HCT116 (cell line): ENCODE measurements around the gene FAM151A. TPM values are rescaled to one million over a fixed set of nuclear protein-coding genes. Genes with fewer than 3 reads are reported as not detected.

Experiments
- ATAC-seq: fragments of 200-7000 bp; cut with Tn5 transposase; 2 replicates; pipeline ENCODE4 v1.9.1; 2020; ENCODE audit warnings: mild to moderate bottlenecking, moderate library complexity
- BruUV-seq: library from RNA; stranded (reverse); fragments of 400-500 nt; replicated peaks from 2 replicates; lab custom pipeline; 2021; lab: Mats Ljungman, UMichigan
- CTCF ChIA-PET: fragments of 300-600 bp; sonication (Branson Sonifier 250); formaldehyde crosslinking; loops from one replicate; lab custom pipeline; 2021; ENCODE audit warnings: antibody characterized with exemption; lab: Charles Lee
- POLR2A ChIA-PET: fragments of 300-600, 350-600 bp; sonication (Branson Sonifier 250); formaldehyde crosslinking; loops from one replicate; lab custom pipeline; 2021; ENCODE audit warnings: antibody characterized with exemption; lab: Charles Lee
- RAD21 ChIA-PET, 2 experiments: fragments of 300-600 bp; sonication (Branson Sonifier 250); formaldehyde crosslinking; loops; one replicate each; lab custom pipeline; 2023; ENCODE audit warnings: low total read pairs in 2 of 2; ENCODE audit not compliant: uncharacterized antibody in 2 of 2, unreplicated experiment in 2 of 2, low non-redundant PET in 1 of 2; lab: Charles Lee
- DNase-seq: peaks from one replicate; pipeline ENCODE4 v3.0.0-alpha.2; 2010; ENCODE audit warnings: low read depth, low spot score
- H2AFZ ChIP-seq: fragments of 200-600 bp; shearing (Covaris generic), sonication (generic); 2 replicates; pipeline ENCODE4 v1.6.1; 2017; ENCODE audit warnings: low read depth, mixed run types, mixed read lengths, antibody characterized with exemption, low read length; ENCODE audit not compliant: poor library complexity, severe bottlenecking
- H3K27ac ChIP-seq: 2 replicates; pipeline ENCODE4 v1.5.1; 2012; ENCODE audit warnings: low read depth, low read length
- H3K27me3 ChIP-seq: fragments of 200-600 bp; sonication (generic); 2 replicates; pipeline ENCODE4 v1.6.1; 2016; ENCODE audit warnings: mixed run types, low read length, mixed read lengths; ENCODE audit not compliant: insufficient read depth
- H3K36me3 ChIP-seq, 2 experiments: fragments of 200-500 bp in 1 of 2; fragments of 200-600 bp in 1 of 2; sonication (Bioruptor generic) in 1 of 2; sonication (generic) in 1 of 2; 2 replicates each; pipeline versions ENCODE4 v1.5.1 to v1.6.1; 2014 to 2016; ENCODE audit warnings: low read length in 2 of 2, inconsistent platforms in 1 of 2, mixed read lengths in 1 of 2, mixed run types in 1 of 2; ENCODE audit not compliant: insufficient read depth in 2 of 2, control insufficient read depth in 1 of 2
- H3K4me1 ChIP-seq, 2 experiments: fragments of 200-600 bp in 1 of 2; sonication (generic) in 1 of 2; 2 replicates each; pipeline versions ENCODE4 v1.5.1 to v1.6.1; 2012 to 2017; ENCODE audit warnings: low read length in 2 of 2, inconsistent platforms in 1 of 2, mild to moderate bottlenecking in 1 of 2, mixed read lengths in 1 of 2, mixed run types in 1 of 2, moderate library complexity in 1 of 2; ENCODE audit not compliant: insufficient read depth in 2 of 2, control insufficient read depth in 1 of 2
- H3K4me2 ChIP-seq: fragments of 200-600 bp; sonication (generic); 2 replicates; pipeline ENCODE4 v1.6.1; 2017; ENCODE audit warnings: mixed run types, low read length, mixed read lengths
- H3K4me3 ChIP-seq, 2 experiments: fragments of 200-600 bp in 1 of 2; sonication (generic) in 1 of 2; replicated peaks in 1 of 2; 2 replicates each; pipeline ENCODE4 v1.5.1; 2011 to 2016; ENCODE audit warnings: low read length in 2 of 2, control low read depth in 1 of 2, low read depth in 1 of 2, mild to moderate bottlenecking in 1 of 2, mixed read lengths in 1 of 2, mixed run types in 1 of 2
- H3K79me2 ChIP-seq: fragments of 200-600 bp; sonication (generic); 2 replicates; pipeline ENCODE4 v1.6.1; 2017; ENCODE audit warnings: mild to moderate bottlenecking, mixed run types, low read length, moderate library complexity, mixed read lengths; ENCODE audit not compliant: insufficient read depth
- H3K9ac ChIP-seq: fragments of 200-600 bp; sonication (generic); 2 replicates; pipeline ENCODE4 v1.6.1; 2016; ENCODE audit warnings: low read length, mixed read lengths
- H3K9me2 ChIP-seq: fragments of 200-600 bp; sonication (generic), shearing (Covaris generic); 2 replicates; pipeline ENCODE4 v1.6.1; 2017; ENCODE audit warnings: mixed run types, mild to moderate bottlenecking, moderate library complexity; ENCODE audit not compliant: insufficient read depth
- H3K9me3 ChIP-seq, 2 experiments: fragments of 200-500 bp in 1 of 2; fragments of 200-600 bp in 1 of 2; sonication (Bioruptor generic) in 1 of 2; sonication (generic) in 1 of 2; 2 replicates each; pipeline ENCODE4 v1.6.1; 2014 to 2017; ENCODE audit warnings: low read length in 2 of 2, mixed read lengths in 2 of 2, inconsistent platforms in 1 of 2, low read depth in 1 of 2, mild to moderate bottlenecking in 1 of 2, mixed run types in 1 of 2, moderate library complexity in 1 of 2; ENCODE audit not compliant: control insufficient read depth in 1 of 2, insufficient read depth in 1 of 2
- H4K20me1 ChIP-seq: fragments of 200-600 bp; sonication (generic), shearing (Covaris generic); 2 replicates; pipeline ENCODE4 v1.6.1; 2017; ENCODE audit warnings: mixed run types, mild to moderate bottlenecking, moderate library complexity; ENCODE audit not compliant: insufficient read depth
- CEBPB ChIP-seq: IDR thresholded peaks from 2 replicates; pipeline ENCODE4 v1.6.1; 2012; ENCODE audit warnings: low read depth
- ELF1 ChIP-seq: IDR thresholded peaks from 2 replicates; pipeline ENCODE4 v1.6.1; 2012; ENCODE audit warnings: low read depth, borderline replicate concordance
- FOSL1 ChIP-seq: IDR thresholded peaks from 2 replicates; pipeline ENCODE4 v1.6.1; 2012; ENCODE audit warnings: low read depth
- JUND ChIP-seq: IDR thresholded peaks from 2 replicates; pipeline ENCODE4 v1.6.1; 2012
- SP1 ChIP-seq: IDR thresholded peaks from 2 replicates; pipeline ENCODE4 v1.6.1; 2012; ENCODE audit warnings: low read depth
- TCF7L2 ChIP-seq: IDR thresholded peaks from 2 replicates; pipeline ENCODE4 v1.7.0; 2011; ENCODE audit warnings: borderline replicate concordance, inconsistent platforms; ENCODE audit not compliant: insufficient read depth, insufficient read length; ENCODE audit errors: extremely low read depth
- intact Hi-C: fragments of 100-400 bp; cut with micrococcal nuclease; formaldehyde crosslinking; loops from 2 replicates; pipeline ENCODE4 v1.10.0; 2022
- total RNA-seq: library from RNA; stranded (reverse); gene quantifications from one replicate; pipeline ENCODE4 v1.2.1, GENCODE V29; 2021; ENCODE audit not compliant: unreplicated experiment
- TF ChIP-seq, protein P1 (sequence below): IDR thresholded peaks from 2 replicates; pipeline ENCODE4 v1.6.1; 2011; ENCODE audit warnings: mild to moderate bottlenecking, low read length, moderate library complexity; ENCODE audit not compliant: insufficient replicate concordance; ENCODE audit errors: extremely low read depth
- TF ChIP-seq, protein P2 (sequence below): IDR thresholded peaks from 2 replicates; pipeline ENCODE4 v1.6.1; 2012; ENCODE audit warnings: low read depth
- TF ChIP-seq, protein P3 (sequence below): IDR thresholded peaks from 2 replicates; pipeline ENCODE4 v1.6.1; 2012
- TF ChIP-seq, protein P4 (sequence below), 3 experiments: fragments of 200-600 bp in 1 of 3; sonication (generic) in 1 of 3; IDR thresholded peaks in 2 of 3; conservative IDR thresholded peaks in 1 of 3; 2 replicates each; pipeline ENCODE4 v1.5.1; 2012 to 2017; ENCODE audit warnings: low read depth in 2 of 3, low read length in 2 of 3, antibody characterized with exemption in 1 of 3, borderline replicate concordance in 1 of 3, control low read depth in 1 of 3, mild to moderate bottlenecking in 1 of 3, mixed read lengths in 1 of 3, mixed run types in 1 of 3, moderate library complexity in 1 of 3; ENCODE audit not compliant: insufficient read depth in 1 of 3

FAM151A gene
- total RNA-seq, 1 experiment from 2014 or later: not detected

DNA sequence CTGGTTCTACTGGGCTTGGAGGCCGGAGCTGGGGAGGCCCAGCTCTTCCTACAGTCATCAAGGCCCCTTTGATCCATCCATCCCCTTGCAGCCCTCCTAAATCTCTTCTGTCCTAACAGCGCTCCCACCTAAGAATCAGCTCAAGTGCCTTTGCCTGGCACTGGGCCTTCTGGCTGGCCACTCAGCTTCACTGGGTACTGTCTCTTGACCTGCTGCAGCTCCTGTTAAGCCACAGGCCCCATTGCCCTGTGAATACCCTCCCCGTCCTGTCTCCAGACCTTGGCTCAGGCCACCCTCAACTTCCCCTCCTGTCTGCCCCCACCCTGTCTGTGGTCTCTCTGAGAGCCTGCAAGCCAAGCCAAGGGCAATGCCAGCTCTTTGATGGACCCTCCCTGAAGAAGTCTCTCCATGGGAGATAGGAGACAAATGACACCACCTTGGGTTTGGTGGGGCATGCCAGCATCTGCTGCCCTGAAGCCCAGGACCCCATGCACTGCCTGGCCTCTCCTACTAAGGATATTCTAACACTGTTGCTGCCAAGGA is 27.3 kb downstream of the FAM151A start:
- ChIA-PET POLR2A (no interaction called here), RAD21 (no interaction called here), CTCF (no interaction called here)
- no peaks in the 10 kb centered on the region for H3K9me2 ChIP-seq
- no peaks in the 10 kb centered on the region for H3K79me2 ChIP-seq
- no peak for DNase-seq
- intact Hi-C loops: no loop called here
- no peaks in the 10 kb centered on the region for H3K9me3 ChIP-seq
- H4K20me1 ChIP-seq: no peaks in the 10 kb centered on the region
- ATAC-seq: no peak
- TF ChIP-seq SP1: no peak
- TF ChIP-seq TCF7L2: no peak
- TF ChIP-seq, protein P1, sequence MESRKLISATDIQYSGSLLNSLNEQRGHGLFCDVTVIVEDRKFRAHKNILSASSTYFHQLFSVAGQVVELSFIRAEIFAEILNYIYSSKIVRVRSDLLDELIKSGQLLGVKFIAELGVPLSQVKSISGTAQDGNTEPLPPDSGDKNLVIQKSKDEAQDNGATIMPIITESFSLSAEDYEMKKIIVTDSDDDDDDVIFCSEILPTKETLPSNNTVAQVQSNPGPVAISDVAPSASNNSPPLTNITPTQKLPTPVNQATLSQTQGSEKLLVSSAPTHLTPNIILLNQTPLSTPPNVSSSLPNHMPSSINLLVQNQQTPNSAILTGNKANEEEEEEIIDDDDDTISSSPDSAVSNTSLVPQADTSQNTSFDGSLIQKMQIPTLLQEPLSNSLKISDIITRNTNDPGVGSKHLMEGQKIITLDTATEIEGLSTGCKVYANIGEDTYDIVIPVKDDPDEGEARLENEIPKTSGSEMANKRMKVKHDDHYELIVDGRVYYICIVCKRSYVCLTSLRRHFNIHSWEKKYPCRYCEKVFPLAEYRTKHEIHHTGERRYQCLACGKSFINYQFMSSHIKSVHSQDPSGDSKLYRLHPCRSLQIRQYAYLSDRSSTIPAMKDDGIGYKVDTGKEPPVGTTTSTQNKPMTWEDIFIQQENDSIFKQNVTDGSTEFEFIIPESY: no peak
- no peak for TF ChIP-seq ELF1
- TF ChIP-seq, protein P2, sequence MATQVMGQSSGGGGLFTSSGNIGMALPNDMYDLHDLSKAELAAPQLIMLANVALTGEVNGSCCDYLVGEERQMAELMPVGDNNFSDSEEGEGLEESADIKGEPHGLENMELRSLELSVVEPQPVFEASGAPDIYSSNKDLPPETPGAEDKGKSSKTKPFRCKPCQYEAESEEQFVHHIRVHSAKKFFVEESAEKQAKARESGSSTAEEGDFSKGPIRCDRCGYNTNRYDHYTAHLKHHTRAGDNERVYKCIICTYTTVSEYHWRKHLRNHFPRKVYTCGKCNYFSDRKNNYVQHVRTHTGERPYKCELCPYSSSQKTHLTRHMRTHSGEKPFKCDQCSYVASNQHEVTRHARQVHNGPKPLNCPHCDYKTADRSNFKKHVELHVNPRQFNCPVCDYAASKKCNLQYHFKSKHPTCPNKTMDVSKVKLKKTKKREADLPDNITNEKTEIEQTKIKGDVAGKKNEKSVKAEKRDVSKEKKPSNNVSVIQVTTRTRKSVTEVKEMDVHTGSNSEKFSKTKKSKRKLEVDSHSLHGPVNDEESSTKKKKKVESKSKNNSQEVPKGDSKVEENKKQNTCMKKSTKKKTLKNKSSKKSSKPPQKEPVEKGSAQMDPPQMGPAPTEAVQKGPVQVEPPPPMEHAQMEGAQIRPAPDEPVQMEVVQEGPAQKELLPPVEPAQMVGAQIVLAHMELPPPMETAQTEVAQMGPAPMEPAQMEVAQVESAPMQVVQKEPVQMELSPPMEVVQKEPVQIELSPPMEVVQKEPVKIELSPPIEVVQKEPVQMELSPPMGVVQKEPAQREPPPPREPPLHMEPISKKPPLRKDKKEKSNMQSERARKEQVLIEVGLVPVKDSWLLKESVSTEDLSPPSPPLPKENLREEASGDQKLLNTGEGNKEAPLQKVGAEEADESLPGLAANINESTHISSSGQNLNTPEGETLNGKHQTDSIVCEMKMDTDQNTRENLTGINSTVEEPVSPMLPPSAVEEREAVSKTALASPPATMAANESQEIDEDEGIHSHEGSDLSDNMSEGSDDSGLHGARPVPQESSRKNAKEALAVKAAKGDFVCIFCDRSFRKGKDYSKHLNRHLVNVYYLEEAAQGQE: no peak
- no peak for TF ChIP-seq JUND
- TF ChIP-seq FOSL1: no peak
- TF ChIP-seq, protein P3, sequence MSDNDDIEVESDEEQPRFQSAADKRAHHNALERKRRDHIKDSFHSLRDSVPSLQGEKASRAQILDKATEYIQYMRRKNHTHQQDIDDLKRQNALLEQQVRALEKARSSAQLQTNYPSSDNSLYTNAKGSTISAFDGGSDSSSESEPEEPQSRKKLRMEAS: no peak
- no peak for TF ChIP-seq CEBPB
- TF ChIP-seq, protein P4, sequence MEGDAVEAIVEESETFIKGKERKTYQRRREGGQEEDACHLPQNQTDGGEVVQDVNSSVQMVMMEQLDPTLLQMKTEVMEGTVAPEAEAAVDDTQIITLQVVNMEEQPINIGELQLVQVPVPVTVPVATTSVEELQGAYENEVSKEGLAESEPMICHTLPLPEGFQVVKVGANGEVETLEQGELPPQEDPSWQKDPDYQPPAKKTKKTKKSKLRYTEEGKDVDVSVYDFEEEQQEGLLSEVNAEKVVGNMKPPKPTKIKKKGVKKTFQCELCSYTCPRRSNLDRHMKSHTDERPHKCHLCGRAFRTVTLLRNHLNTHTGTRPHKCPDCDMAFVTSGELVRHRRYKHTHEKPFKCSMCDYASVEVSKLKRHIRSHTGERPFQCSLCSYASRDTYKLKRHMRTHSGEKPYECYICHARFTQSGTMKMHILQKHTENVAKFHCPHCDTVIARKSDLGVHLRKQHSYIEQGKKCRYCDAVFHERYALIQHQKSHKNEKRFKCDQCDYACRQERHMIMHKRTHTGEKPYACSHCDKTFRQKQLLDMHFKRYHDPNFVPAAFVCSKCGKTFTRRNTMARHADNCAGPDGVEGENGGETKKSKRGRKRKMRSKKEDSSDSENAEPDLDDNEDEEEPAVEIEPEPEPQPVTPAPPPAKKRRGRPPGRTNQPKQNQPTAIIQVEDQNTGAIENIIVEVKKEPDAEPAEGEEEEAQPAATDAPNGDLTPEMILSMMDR (IDR thresholded peaks at IDR 0.05 in 2 of 3, conservative IDR thresholded peaks at IDR 0.05 in 1 of 3; ENCODE audit: borderline replicate concordance in 1 of 3, insufficient read depth in 1 of 3, low read depth in 2 of 3, low read length in 2 of 3): no peak
- no peak overlapping the region for H3K27ac ChIP-seq
- no peak overlapping the region for H3K9ac ChIP-seq
- H3K27me3 ChIP-seq: no peaks in the 10 kb centered on the region
- BruUV-seq: no TSS peak
- H3K36me3 ChIP-seq: peaks cover 8 to 9% of the 10 kb centered on the region in 2 experiments; a peak in 3 of 4 replicates
- no peak overlapping the region for H3K4me2 ChIP-seq
- H3K4me1 ChIP-seq: no peaks in the 10 kb centered on the region
- no peak overlapping the region for H3K4me3 ChIP-seq
- H2AFZ ChIP-seq: no peak overlapping the region
